Spinal cord (tissue), 10 donors: ENCODE results near the gene GALNT17. TPM values are rescaled to one million over a fixed set of nuclear protein-coding genes. Genes with fewer than 3 reads are reported as not detected.
A peak's percentile ranks its signal among the peaks of the same experiment; 100 is the strongest.

Experiments
- DNase-seq, 6 donors: peaks; one replicate each; pipeline versions ENCODE4 v3.0.0 to v3.0.0-alpha.2; 2013 to 2015; ENCODE audit warnings: low spot score in 6 of 6, low read depth in 4 of 6
- H3K27ac ChIP-seq: one replicate; pipeline ENCODE4 v1.5.1; 2013; ENCODE audit warnings: low read depth, low read length, control low read depth
- H3K27me3 ChIP-seq: one replicate; pipeline ENCODE4 v1.6.1; 2013; ENCODE audit warnings: low read length; ENCODE audit not compliant: control insufficient read depth, insufficient read depth
- H3K36me3 ChIP-seq: one replicate; pipeline ENCODE4 v1.6.1; 2013; ENCODE audit warnings: low read length; ENCODE audit not compliant: control insufficient read depth, insufficient read depth
- H3K4me1 ChIP-seq: one replicate; pipeline ENCODE4 v1.6.1; 2013; ENCODE audit warnings: low read length; ENCODE audit not compliant: control insufficient read depth, insufficient read depth
- H3K4me3 ChIP-seq: one replicate; pipeline ENCODE4 v1.5.1; 2013; ENCODE audit warnings: low read depth, low read length, control low read depth
- H3K9me3 ChIP-seq: one replicate; pipeline ENCODE4 v1.6.1; 2013; ENCODE audit warnings: low read length; ENCODE audit not compliant: control insufficient read depth, insufficient read depth
- WGBS: methylation state at CpG from one replicate; pipeline ENCODE4 v1.1.5; 2013; ENCODE audit warnings: missing lambda C conversion rate; ENCODE audit not compliant: insufficient coverage; 5-methylcytosine and 5-hydroxymethylcytosine counted together
- polyA plus RNA-seq, 2 donors: library from polyadenylated mRNA; unstranded; fragments of 120-200 nt; gene quantifications; one replicate each; pipeline ENCODE4 v1.2.1, GENCODE V29; 2013; ENCODE audit not compliant: insufficient read length in 2 of 2
- total RNA-seq, 2 donors: library from RNA; depleted of rRNA in 1 of 2; stranded (reverse); fragments of 120-200 nt in 1 of 2; fragments of >200 nt in 1 of 2; gene quantifications; one replicate each; pipeline versions ENCODE4 v1.2.3 to v1.2.4, GENCODE V29; 2013 to 2014
- donor health status: healthy.

Gene GALNT17
- total and polyA plus RNA-seq, 4 donors: 44.9 to 54.8 (median 48.0) TPM

- no peak overlapping the region for H3K4me3 ChIP-seq
- no peaks in the 10 kb centered on the region for H3K36me3 ChIP-seq
- H3K4me1 ChIP-seq: peaks cover 9% of the 10 kb centered on the region
- no peaks in the 10 kb centered on the region for H3K27me3 ChIP-seq
- peak in 1 of 6 donors; percentile 76 for DNase-seq
- no CpG with 5 or more reads among the region's 6 CpGs for WGBS
- peaks cover 3% of the 10 kb centered on the region for H3K9me3 ChIP-seq
- H3K27ac ChIP-seq: no peak overlapping the region
Observed at GRCh38 chr7:71694665-71695064, 562.7 kb downstream of the GALNT17 start.

- Histone ChIP-seq H3K27me3 (no peaks in the 10 kb centered on the region), H3K4me1 (peaks cover 9% of the 10 kb centered on the region), H3K36me3 (no peaks in the 10 kb centered on the region), H3K9me3 (peaks cover 3% of the 10 kb centered on the region), H3K4me3 (no peak overlapping the region), H3K27ac (no peak overlapping the region)
- WGBS: 100% methylated on average over 1 of the region's 2 CpGs
- DNase-seq: peak in 1 of 6 donors; percentile 59
Observed at GRCh38 chr7:71695186-71695585, 563.2 kb downstream of the GALNT17 start.

GRCh38 chr7:71696511-71696910 is 564.6 kb downstream of the GALNT17 start:
- Histone ChIP-seq H3K9me3 (peaks cover 3% of the 10 kb centered on the region), H3K4me1 (peaks cover 9% of the 10 kb centered on the region), H3K4me3 (no peak overlapping the region), H3K27me3 (no peaks in the 10 kb centered on the region), H3K36me3 (no peaks in the 10 kb centered on the region), H3K27ac (no peak overlapping the region)
- peak in 1 of 6 donors; percentile 60 for DNase-seq
- WGBS: no CpG with 5 or more reads among the region's 2 CpGs

GRCh38 chr7:71697400-71697799 is 565.5 kb downstream of the GALNT17 start:
- Histone ChIP-seq H3K27ac (no peak overlapping the region), H3K4me3 (no peak overlapping the region), H3K4me1 (peaks cover 6% of the 10 kb centered on the region), H3K27me3 (no peaks in the 10 kb centered on the region), H3K9me3 (peaks cover 3% of the 10 kb centered on the region), H3K36me3 (no peaks in the 10 kb centered on the region)
- peak in 1 of 6 donors; percentile 24 for DNase-seq
- 80% methylated on average over 3 of the region's 3 CpGs for WGBS

GRCh38 chr7:71705217-71705616 is 573.3 kb downstream of the GALNT17 start:
- no peak for DNase-seq
- WGBS: no CpG with 5 or more reads among the region's 3 CpGs
- no peaks in the 10 kb centered on the region for H3K27me3 ChIP-seq

GRCh38 chr7:71705901-71706596 is 574.1 kb downstream of the GALNT17 start:
- H3K9me3 ChIP-seq: no peaks in the 10 kb centered on the region
- 96% methylated on average over 3 of the region's 3 CpGs for WGBS
- peaks cover 3% of the 10 kb centered on the region for H3K36me3 ChIP-seq
- H3K4me1 ChIP-seq: no peaks in the 10 kb centered on the region
- peak in 1 of 6 donors; percentile 67 for DNase-seq
- no peaks in the 10 kb centered on the region for H3K27me3 ChIP-seq
- no peak overlapping the region for H3K27ac ChIP-seq
- H3K4me3 ChIP-seq: no peak overlapping the region

More at GRCh38 chr7:71705217-71705616, 573.3 kb downstream of the GALNT17 start:
- Histone ChIP-seq H3K4me1 (no peaks in the 10 kb centered on the region), H3K9me3 (no peaks in the 10 kb centered on the region), H3K27ac (no peak overlapping the region), H3K36me3 (no peaks in the 10 kb centered on the region), H3K4me3 (no peak overlapping the region)

- DNase-seq: no peak
- Histone ChIP-seq H3K4me1 (no peaks in the 10 kb centered on the region), H3K27ac (no peak overlapping the region), H3K9me3 (no peaks in the 10 kb centered on the region), H3K4me3 (no peak overlapping the region), H3K27me3 (no peaks in the 10 kb centered on the region), H3K36me3 (peaks cover 3% of the 10 kb centered on the region)
- WGBS: 0% methylated on average over 1 of the region's 2 CpGs
Observed at GRCh38 chr7:71706597-71706975, 574.6 kb downstream of the GALNT17 start.

GRCh38 chr7:71707041-71707440 is 575.1 kb downstream of the GALNT17 start:
- Histone ChIP-seq H3K27ac (no peak overlapping the region), H3K9me3 (no peaks in the 10 kb centered on the region), H3K36me3 (peaks cover 6% of the 10 kb centered on the region), H3K4me3 (no peak overlapping the region), H3K4me1 (no peaks in the 10 kb centered on the region), H3K27me3 (no peaks in the 10 kb centered on the region)
- no peak for DNase-seq
- WGBS: 100% methylated on average over 1 of the region's 2 CpGs

GRCh38 chr7:71708710-71709109 is 576.8 kb downstream of the GALNT17 start:
- no CpG with 5 or more reads among the region's 2 CpGs for WGBS

GRCh38 chr7:71710442-71710841 is 578.5 kb downstream of the GALNT17 start:
- H3K27me3 ChIP-seq: no peaks in the 10 kb centered on the region
- H3K36me3 ChIP-seq: peaks cover 9% of the 10 kb centered on the region
- H3K4me3 ChIP-seq: no peak overlapping the region
- H3K27ac ChIP-seq: no peak overlapping the region
- DNase-seq: no peak
- no peaks in the 10 kb centered on the region for H3K4me1 ChIP-seq
- 83% methylated on average over 5 of the region's 5 CpGs for WGBS
- no peaks in the 10 kb centered on the region for H3K9me3 ChIP-seq

More at GRCh38 chr7:71708710-71709109, 576.8 kb downstream of the GALNT17 start:
- Histone ChIP-seq H3K9me3 (no peaks in the 10 kb centered on the region), H3K27me3 (no peaks in the 10 kb centered on the region), H3K36me3 (peaks cover 9% of the 10 kb centered on the region), H3K4me3 (no peak overlapping the region), H3K4me1 (no peaks in the 10 kb centered on the region), H3K27ac (no peak overlapping the region)
- no peak for DNase-seq
